Activated CD4-positive, alpha-beta T cell treated with anti-CD3 and anti-CD28 coated beads, Interleukin-2, Interleukin-6, amounts not matched to agents 100 ng/mL and 50 ng/mL, durations not matched to agents 16 hours and 8 hours (primary cell): ENCODE measurements around the gene SLC27A1.
"Not testable (repeated sequence)": the region's sequence is repeated elsewhere in the genome, so short reads cannot be mapped to it uniquely, and the experiment has no call there.

Experiments used
- DNase-seq: peaks from one replicate; pipeline ENCODE4 v3.0.0-alpha.2; 2020

The SLC27A1 gene

GRCh38 chr19:17457616-17458015, 12.7 kb upstream of the SLC27A1 start:
- no peak for DNase-seq

- no peak for DNase-seq
These were observed 11.4 kb upstream of the SLC27A1 start for GRCh38 chr19:17458970-17459369.

- DNase-seq: no peak
These were observed 9.7 kb upstream of the SLC27A1 start, which contains the start of gene NXNL1 for GRCh38 chr19:17460372-17461230. Gene NXNL1, minus strand, starts transcription at chr19:17460926. Its CDS starts 57 bp downstream, at chr19:17460869.

DNA sequence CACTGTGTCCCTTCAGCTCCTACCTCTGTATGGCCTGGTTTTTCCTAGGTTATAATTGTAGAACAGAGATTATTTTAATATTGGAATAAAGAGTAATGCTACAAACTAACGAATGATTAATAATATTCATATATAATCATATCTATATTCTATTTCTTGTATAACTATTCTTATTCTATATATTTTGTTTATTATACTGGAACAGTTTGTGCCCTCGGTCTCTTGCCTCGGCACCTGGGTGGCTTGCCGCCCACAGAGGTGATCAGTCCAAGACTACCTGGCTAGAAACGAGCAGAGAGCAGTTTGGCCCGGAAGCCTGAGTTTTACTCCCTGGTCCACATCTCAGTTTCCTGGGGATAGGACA, 3.9 kb upstream of the SLC27A1 start:
- no peak for DNase-seq

DNA sequence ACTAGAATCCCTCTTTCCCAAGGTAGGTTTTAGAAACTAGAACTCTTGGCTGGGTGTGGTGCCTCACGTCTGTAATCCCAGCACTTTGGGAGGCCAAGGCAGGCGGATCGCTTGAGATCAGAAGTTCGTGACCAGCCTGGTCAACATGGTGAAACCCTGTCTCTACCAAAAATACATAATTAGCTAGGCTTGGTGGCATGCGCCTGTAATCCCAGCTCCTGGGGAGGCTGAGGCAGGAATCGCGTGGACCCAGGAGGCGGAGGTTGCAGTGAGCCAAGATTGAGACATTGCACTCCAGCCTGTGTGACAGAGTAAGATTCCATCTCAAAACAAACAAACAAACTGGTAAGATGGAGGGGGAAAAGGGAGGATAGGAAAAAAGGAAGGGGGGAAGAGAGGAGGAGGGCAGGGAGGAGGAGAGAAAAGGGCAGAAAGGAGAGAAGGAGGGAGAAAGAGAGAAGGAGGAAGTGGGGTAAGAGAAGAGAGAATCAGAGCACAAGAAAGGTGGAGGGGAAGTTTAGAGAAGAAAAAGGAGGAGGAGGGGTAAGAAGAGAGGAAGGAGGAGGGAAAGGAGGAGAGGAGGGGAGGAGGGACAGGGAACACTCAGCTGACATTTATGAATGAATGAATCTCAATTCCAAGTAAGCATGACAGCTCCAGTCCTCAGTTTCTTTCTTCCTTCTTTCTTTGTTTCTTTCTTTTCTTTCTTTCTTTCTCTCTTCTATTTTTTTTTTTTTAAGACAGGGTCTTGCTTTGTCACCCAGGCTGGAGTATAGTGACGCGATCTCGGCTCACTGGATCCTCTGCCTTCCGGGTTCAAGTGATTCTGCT, 2.6 kb upstream of the SLC27A1 start:
- DNase-seq: no peak

- no peak for DNase-seq
These were observed 1.8 kb upstream of the SLC27A1 start for GRCh38 chr19:17468302-17469091.

DNA sequence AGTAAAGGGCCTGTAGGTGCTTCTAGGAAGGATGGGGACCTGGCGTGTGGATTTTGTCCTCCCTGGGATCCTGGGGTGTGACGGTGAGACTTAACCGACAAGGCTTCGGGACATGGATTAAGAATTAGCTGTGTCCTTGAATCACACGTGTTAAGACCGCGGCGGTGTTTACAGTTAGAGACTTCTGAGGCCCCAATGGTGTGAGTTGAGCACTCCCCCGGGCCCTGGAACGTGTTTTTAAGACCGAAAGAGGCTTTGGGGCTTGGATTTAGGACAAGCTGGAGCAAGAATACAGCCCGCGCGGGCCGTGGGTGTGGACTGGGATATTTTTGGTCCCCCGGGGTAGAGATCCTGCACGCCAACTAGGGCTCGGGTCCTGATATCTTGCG, 1.2 kb upstream of the SLC27A1 start:
- DNase-seq: no peak

DNA sequence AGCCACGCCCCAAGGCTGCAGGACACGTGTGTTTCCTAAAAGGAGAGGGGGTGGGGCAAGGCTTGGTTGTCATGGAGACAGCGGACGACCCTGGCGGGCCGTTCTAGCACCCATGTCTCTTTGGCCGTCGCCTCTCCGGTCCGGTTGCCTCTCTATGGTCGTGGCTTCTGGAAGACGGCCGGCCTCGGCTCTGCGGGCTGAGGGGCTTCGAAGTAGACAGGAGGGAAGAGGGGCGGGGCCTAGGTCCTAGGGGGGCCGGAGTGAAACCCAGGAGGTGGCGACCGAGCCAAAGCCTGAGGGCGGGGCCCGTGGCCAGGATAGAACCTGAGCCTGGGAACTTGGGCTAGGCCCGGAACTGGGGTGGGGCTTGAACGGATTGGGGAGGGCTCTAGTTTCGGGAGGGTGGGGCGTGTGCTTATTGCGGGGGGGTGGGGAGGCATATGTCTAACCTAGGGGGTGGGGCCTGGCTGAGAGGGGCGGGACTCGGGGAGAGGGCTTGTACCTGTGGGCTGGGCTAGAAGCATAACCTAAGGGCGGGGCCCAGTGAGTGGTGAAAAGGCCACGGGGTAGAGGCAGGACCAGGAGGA, 750 bp upstream of the SLC27A1 start:
- DNase-seq: peak; percentile 91

DNA sequence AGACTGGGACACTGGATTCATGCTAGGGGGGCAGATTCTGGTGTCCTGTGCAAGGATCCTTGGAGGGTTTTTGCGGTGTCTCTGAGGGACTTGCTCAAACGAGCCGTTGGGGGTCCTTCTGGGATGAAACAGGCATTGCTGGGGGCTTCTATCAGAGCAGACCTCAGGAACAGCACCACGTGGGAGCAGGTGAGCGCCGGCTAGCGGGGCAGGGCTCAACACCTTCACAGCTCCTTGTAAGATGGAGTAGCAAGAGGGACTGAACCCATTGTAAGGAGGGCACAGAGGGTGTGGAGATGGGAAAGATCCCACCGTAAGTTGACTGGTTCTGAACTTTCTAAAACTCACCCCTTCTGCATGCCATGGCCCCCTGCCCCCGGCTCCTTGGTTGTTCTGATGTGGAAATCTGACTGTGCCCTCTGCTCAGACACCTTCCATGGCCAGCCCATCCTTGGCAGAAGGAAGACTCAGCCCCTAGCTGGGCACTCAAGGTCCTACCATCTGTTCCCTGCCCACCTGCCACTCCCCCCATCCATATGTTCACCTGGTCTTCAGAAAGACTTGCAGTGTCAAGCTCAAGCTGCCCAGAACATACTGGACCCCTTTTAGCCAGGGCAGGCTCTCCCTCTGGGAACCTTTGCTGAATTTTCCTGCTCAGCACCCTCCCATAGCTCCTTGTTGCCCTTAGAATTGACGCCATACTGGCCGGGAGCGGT, 1.2 kb downstream of the SLC27A1 start:
- DNase-seq: no peak

DNA sequence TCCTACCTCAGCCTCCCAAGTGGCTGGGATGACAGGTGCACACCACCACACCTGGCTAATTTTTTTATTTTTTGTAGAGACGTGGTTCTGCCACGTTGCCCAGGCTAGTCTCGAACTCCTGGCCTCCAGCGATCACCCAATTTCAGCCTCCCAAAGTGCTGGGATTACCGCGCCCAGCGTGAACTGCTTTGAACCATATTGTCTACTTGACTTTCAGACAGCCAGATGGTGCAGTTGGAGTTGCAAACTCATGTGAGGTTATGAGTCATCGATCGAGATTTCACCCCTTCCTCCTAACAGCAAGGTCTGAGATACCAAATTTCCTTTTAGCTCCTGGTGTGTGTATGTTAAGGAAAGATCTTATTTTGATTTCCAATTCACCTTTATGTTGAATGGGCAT, 2.7 kb downstream of the SLC27A1 start:
- DNase-seq: peak; percentile 60

GRCh38 chr19:17475011-17475540, 4.8 kb downstream of the SLC27A1 start:
- DNase-seq: not testable (repeated sequence)

- DNase-seq: no peak
These were observed 5.3 kb downstream of the SLC27A1 start for GRCh38 chr19:17475541-17476115.

- DNase-seq: no peak
These were observed 9.0 kb downstream of the SLC27A1 start for GRCh38 chr19:17479325-17479791.

DNA sequence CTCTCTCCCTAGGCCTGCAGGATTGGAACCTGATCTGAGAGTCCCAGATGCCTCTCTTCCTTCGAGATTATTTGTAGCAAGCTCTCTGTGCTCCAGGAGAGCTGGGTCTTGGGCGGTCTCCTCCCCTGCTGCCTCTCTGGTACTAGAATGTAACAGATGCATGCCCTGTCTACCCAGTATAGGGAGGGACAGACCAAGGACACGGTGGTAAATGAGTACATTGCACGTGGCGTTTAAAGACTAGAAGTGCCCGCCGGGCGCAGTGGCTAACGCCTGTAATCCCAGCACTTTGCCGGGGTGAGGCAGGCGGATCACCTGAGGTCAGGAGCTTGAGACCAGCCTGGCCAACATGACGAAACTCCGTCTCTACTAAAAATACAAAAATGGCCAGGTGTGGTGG, 11.7 kb downstream of the SLC27A1 start:
- DNase-seq: no peak

GRCh38 chr19:17482877-17483604, 12.7 kb downstream of the SLC27A1 start:
- DNase-seq: no peak

DNA sequence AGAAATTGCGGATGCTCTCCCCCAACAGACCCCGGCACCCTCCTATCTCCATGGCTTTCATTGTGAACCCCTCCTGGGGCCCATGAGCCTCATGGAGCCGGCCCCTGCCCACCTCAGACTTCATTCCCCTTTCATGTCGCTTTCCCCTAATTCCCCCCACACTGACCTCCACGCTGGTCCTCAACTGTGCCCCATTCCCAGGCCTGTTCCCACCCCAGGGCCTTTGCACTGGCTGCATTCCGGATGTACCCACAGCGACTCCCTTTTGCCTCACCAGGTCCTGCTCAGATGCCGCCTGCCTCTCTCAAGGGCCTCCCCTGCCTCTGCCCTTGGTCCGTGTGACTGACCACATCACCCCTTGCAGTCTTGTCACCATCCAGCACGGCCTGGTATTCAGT, 13.3 kb downstream of the SLC27A1 start:
- no peak for DNase-seq

- no peak for DNase-seq
These were observed 14.3 kb downstream of the SLC27A1 start for GRCh38 chr19:17484520-17485185.

DNA sequence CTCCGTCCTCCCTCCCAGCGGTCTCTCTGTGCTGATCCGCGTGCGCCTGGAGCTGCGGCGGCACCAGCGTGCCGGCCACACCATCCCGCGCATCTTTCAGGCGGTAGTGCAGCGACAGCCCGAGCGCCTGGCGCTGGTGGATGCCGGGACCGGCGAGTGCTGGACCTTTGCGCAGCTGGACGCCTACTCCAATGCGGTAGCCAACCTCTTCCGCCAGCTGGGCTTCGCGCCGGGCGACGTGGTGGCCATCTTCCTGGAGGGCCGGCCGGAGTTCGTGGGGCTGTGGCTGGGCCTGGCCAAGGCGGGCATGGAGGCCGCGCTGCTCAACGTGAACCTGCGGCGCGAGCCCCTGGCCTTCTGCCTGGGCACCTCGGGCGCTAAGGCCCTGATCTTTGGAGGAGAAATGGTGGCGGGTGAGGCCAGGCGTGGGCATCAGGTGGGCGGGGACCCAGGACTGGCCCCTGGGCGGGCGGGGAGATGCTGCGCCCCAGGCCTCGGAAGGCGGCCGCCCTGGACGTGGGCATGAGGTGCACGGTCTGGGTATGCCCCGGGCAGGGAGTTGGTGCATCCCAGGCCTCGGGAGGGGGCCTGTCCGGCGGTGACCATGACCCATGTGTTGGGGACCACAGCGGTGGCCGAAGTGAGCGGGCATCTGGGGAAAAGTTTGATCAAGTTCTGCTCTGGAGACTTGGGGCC, 16.4 kb downstream of the SLC27A1 start:
- no peak for DNase-seq
